Measurements from ENCODE around the gene TSPAN5.

DNA sequence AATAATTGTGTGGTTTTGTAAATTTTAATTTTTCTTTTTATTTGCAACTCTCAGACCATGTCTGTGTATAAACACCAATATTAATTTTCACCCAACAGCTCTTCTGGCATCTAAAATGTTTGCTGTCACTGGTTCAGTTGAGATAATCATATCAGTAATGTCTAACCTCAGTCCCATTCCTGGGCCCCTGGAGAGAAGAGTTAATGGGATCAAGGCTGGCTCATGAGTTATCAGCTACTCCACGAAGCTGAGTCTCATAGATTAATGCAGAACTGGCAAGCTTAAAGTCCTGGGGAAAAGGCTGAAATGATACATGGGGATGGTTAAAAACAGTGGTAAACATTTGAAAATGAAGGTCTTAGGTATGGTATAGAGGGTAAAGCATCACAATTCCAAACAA lies 28.4 kb upstream of the TSPAN5 start:
- TF ChIP-seq POLR2A (IDR thresholded peaks at IDR 0.05) (no peak), POLR2AphosphoS5 (IDR thresholded peaks at IDR 0.05) (no peak), EP300 (IDR thresholded peaks at IDR 0.05) (no peak)
- TF ChIP-seq, protein P1, sequence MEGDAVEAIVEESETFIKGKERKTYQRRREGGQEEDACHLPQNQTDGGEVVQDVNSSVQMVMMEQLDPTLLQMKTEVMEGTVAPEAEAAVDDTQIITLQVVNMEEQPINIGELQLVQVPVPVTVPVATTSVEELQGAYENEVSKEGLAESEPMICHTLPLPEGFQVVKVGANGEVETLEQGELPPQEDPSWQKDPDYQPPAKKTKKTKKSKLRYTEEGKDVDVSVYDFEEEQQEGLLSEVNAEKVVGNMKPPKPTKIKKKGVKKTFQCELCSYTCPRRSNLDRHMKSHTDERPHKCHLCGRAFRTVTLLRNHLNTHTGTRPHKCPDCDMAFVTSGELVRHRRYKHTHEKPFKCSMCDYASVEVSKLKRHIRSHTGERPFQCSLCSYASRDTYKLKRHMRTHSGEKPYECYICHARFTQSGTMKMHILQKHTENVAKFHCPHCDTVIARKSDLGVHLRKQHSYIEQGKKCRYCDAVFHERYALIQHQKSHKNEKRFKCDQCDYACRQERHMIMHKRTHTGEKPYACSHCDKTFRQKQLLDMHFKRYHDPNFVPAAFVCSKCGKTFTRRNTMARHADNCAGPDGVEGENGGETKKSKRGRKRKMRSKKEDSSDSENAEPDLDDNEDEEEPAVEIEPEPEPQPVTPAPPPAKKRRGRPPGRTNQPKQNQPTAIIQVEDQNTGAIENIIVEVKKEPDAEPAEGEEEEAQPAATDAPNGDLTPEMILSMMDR (IDR thresholded peaks at IDR 0.05), result no peak

All from stomach (tissue), 4 donors.